Loucy (cell line): ENCODE results near the gene SLC17A6.

Source experiments
- H2AFZ ChIP-seq: fragments of 200-600 bp; sonication (generic); 2 replicates; pipeline ENCODE4 v1.6.0; 2016; ENCODE audit warnings: antibody characterized with exemption, mild to moderate bottlenecking, low read length, moderate library complexity
- H3F3A ChIP-seq: fragments of 200-600 bp; 2 replicates; pipeline ENCODE4 v1.6.0; 2016; ENCODE audit warnings: antibody characterized with exemption, low read depth, mild to moderate bottlenecking
- H3K27me3 ChIP-seq: fragments of 200-600 bp; sonication (generic); 2 replicates; pipeline ENCODE4 v1.6.1; 2014; ENCODE audit warnings: low read length, mild to moderate bottlenecking; ENCODE audit not compliant: insufficient read depth, poor library complexity, severe bottlenecking
- H3K36me3 ChIP-seq: fragments of 200-600 bp; sonication (generic); 2 replicates; pipeline ENCODE4 v1.6.1; 2016; ENCODE audit warnings: low read length; ENCODE audit not compliant: insufficient read depth
- H3K4me1 ChIP-seq: fragments of 200-600 bp; sonication (generic); 2 replicates; pipeline ENCODE4 v1.5.1; 2014; ENCODE audit warnings: low read length, mild to moderate bottlenecking; ENCODE audit not compliant: insufficient read depth, poor library complexity, severe bottlenecking
- H3K4me2 ChIP-seq: fragments of 200-600 bp; sonication (generic); 2 replicates; pipeline ENCODE4 v1.6.0; 2014; ENCODE audit warnings: antibody characterized with exemption, low read length, low read depth, mild to moderate bottlenecking; ENCODE audit not compliant: poor library complexity, severe bottlenecking
- H3K4me3 ChIP-seq: fragments of 200-600 bp; sonication (generic); 2 replicates; pipeline ENCODE4 v1.5.1; 2014; ENCODE audit warnings: low read length, mild to moderate bottlenecking, mixed read lengths; ENCODE audit not compliant: poor library complexity, severe bottlenecking
- H3K79me2 ChIP-seq: fragments of 200-600 bp; sonication (generic); 2 replicates; pipeline ENCODE4 v1.6.1; 2014; ENCODE audit warnings: low read length; ENCODE audit not compliant: insufficient read depth
- H3K9ac ChIP-seq: fragments of 200-600 bp; sonication (generic); 2 replicates; pipeline ENCODE4 v1.6.0; 2014; ENCODE audit warnings: mild to moderate bottlenecking, low read depth, low read length, moderate library complexity; ENCODE audit not compliant: poor library complexity, severe bottlenecking
- H3K9me2 ChIP-seq: fragments of 200-600 bp; sonication (generic); replicated peaks from 2 replicates; pipeline ENCODE4 v1.6.1; 2016; ENCODE audit warnings: low read depth, low read length, mixed read lengths
- H3K9me3 ChIP-seq: fragments of 200-600 bp; sonication (generic); 2 replicates; pipeline ENCODE4 v1.6.1; 2014; ENCODE audit warnings: mild to moderate bottlenecking, antibody characterized with exemption, low read length, low read depth; ENCODE audit not compliant: insufficient read depth
- H4K20me1 ChIP-seq: fragments of 200-600 bp; sonication (generic); 2 replicates; pipeline ENCODE4 v1.6.0; 2014; ENCODE audit warnings: antibody characterized with exemption, low read length, mild to moderate bottlenecking; ENCODE audit not compliant: insufficient read depth, poor library complexity, severe bottlenecking
- CTCF ChIP-seq: fragments of 200-600 bp; sonication (generic); conservative IDR thresholded peaks from 2 replicates; pipeline ENCODE4 v1.5.1; 2014; ENCODE audit warnings: mild to moderate bottlenecking, antibody characterized with exemption, low read length
- EZH2phosphoT487 ChIP-seq: fragments of 200-600 bp; IDR thresholded peaks from 2 replicates; pipeline ENCODE4 v1.6.1; 2018; ENCODE audit warnings: antibody characterized with exemption, mild to moderate bottlenecking, moderate library complexity, borderline replicate concordance

SLC17A6 gene

GRCh38 chr11:22349491-22349890 lies 11.3 kb downstream of the SLC17A6 start:
- no peaks in the 10 kb centered on the region for H3K27me3 ChIP-seq
- H3K4me3 ChIP-seq: no peak overlapping the region
- no peaks in the 10 kb centered on the region for H4K20me1 ChIP-seq
- no peaks in the 10 kb centered on the region for H3F3A ChIP-seq
- no peak overlapping the region for H3K9ac ChIP-seq
- no peaks in the 10 kb centered on the region for H3K9me3 ChIP-seq
- TF ChIP-seq EZH2phosphoT487: no peak
- TF ChIP-seq CTCF: no peak
- H3K4me1 ChIP-seq: no peaks in the 10 kb centered on the region
- no peak overlapping the region for H3K4me2 ChIP-seq
- H3K79me2 ChIP-seq: no peaks in the 10 kb centered on the region
- H2AFZ ChIP-seq: no peak overlapping the region
- no peaks in the 10 kb centered on the region for H3K9me2 ChIP-seq
- H3K36me3 ChIP-seq: no peaks in the 10 kb centered on the region

GRCh38 chr11:22359295-22359694 lies 21.1 kb downstream of the SLC17A6 start:
- H3K9me2 ChIP-seq: no peaks in the 10 kb centered on the region
- H3K79me2 ChIP-seq: no peaks in the 10 kb centered on the region
- no peaks in the 10 kb centered on the region for H3F3A ChIP-seq
- no peaks in the 10 kb centered on the region for H3K9me3 ChIP-seq
- no peaks in the 10 kb centered on the region for H3K4me1 ChIP-seq
- H3K36me3 ChIP-seq: no peaks in the 10 kb centered on the region
- TF ChIP-seq CTCF (no peak), EZH2phosphoT487 (no peak)
- no peak overlapping the region for H3K4me3 ChIP-seq
- no peaks in the 10 kb centered on the region for H4K20me1 ChIP-seq
- H2AFZ ChIP-seq: no peak overlapping the region
- H3K4me2 ChIP-seq: no peak overlapping the region
- H3K27me3 ChIP-seq: no peaks in the 10 kb centered on the region
- H3K9ac ChIP-seq: no peak overlapping the region

GRCh38 chr11:22371160-22371559 lies 33.0 kb downstream of the SLC17A6 start:
- TF ChIP-seq CTCF (no peak), EZH2phosphoT487 (no peak)
- no peaks in the 10 kb centered on the region for H4K20me1 ChIP-seq
- no peaks in the 10 kb centered on the region for H3K4me1 ChIP-seq
- no peaks in the 10 kb centered on the region for H3K9me3 ChIP-seq
- no peaks in the 10 kb centered on the region for H3K27me3 ChIP-seq
- H3K4me3 ChIP-seq: no peak overlapping the region
- H3K36me3 ChIP-seq: no peaks in the 10 kb centered on the region
- H3K79me2 ChIP-seq: no peaks in the 10 kb centered on the region
- no peaks in the 10 kb centered on the region for H3F3A ChIP-seq
- no peaks in the 10 kb centered on the region for H3K9me2 ChIP-seq
- no peak overlapping the region for H3K4me2 ChIP-seq
- no peak overlapping the region for H2AFZ ChIP-seq
- no peak overlapping the region for H3K9ac ChIP-seq
